BJ (cell line): ENCODE data around the gene NGF. TPM values are rescaled to one million over a fixed set of nuclear protein-coding genes. Genes with fewer than 3 reads are reported as not detected.

Experiments used
- CTCF ChIA-PET: fragments of 350-600 bp; formaldehyde crosslinking; extraction: SDS; loops from one replicate; lab custom pipeline; 2021; ENCODE audit warnings: antibody characterized with exemption, inconsistent platforms; lab: Yijun Ruan, JAX
- POLR2A ChIA-PET: fragments of 300-600 bp; sonication (Branson Sonifier 250); formaldehyde crosslinking; extraction: SDS; loops from one replicate; lab custom pipeline; 2021; ENCODE audit warnings: antibody characterized with exemption; lab: Charles Lee
- DNase-seq: peaks from one replicate; pipeline ENCODE4 v3.0.0-alpha.2; 2011; ENCODE audit warnings: low read depth
- H3K27me3 ChIP-seq: 2 replicates; pipeline ENCODE4 v1.6.0; 2011; ENCODE audit warnings: low read length; ENCODE audit not compliant: control insufficient read depth, insufficient read depth
- H3K36me3 ChIP-seq: 2 replicates; pipeline ENCODE4 v1.5.1; 2011; ENCODE audit warnings: low read length; ENCODE audit not compliant: control insufficient read depth, insufficient read depth
- H3K4me3 ChIP-seq: 2 replicates; pipeline ENCODE4 v1.5.1; 2011; ENCODE audit warnings: low read depth, mild to moderate bottlenecking, control low read depth, low read length
- CTCF ChIP-seq: IDR thresholded peaks from 2 replicates; pipeline ENCODE4 v1.5.1; 2011; ENCODE audit warnings: low read depth, mild to moderate bottlenecking, control low read depth, inconsistent platforms, low read length, moderate library complexity; ENCODE audit not compliant: insufficient read depth
- polyA plus RNA-seq: library from polyadenylated mRNA; depleted of rRNA; stranded (reverse); fragments of >200 nt; gene quantifications from 2 replicates; pipeline ENCODE4 v1.2.3, GENCODE V29; 2011

The NGF gene
- polyA plus RNA-seq, 1 experiment = 49.6 TPM

- DNase-seq = no peak
- H3K36me3 ChIP-seq = no peaks in the 10 kb centered on the region
- no peak overlapping the region for H3K4me3 ChIP-seq
- no peaks in the 10 kb centered on the region for H3K27me3 ChIP-seq
- ChIA-PET POLR2A (no interaction called here), CTCF (interaction anchor here (0.6 kb wide), 1 partner anchor 123 kb away, joined by 4 read pairs; no protein-coding TSS in a partner anchor)
- TF ChIP-seq CTCF = no peak
Measured at GRCh38 chr1:115343200-115343737, 5.2 kb upstream of the NGF start.

- no peaks in the 10 kb centered on the region for H3K36me3 ChIP-seq
- DNase-seq = no peak
- no peaks in the 10 kb centered on the region for H3K27me3 ChIP-seq
- H3K4me3 ChIP-seq = no peak overlapping the region
- ChIA-PET POLR2A (no interaction called here), CTCF (interaction anchor here (0.6 kb wide), 1 partner anchor 126 kb away, joined by 3 read pairs; no protein-coding TSS in a partner anchor)
- TF ChIP-seq CTCF = no peak
Measured at GRCh38 chr1:115341948-115342347, 3.9 kb upstream of the NGF start.

GRCh38 chr1:115340879-115341278 lies 2.8 kb upstream of the NGF start:
- no peak for TF ChIP-seq CTCF
- POLR2A ChIA-PET = no interaction called here
- CTCF ChIA-PET = interaction anchor here (0.9 kb wide), 1 partner anchor 17 kb away, joined by 3 read pairs; no protein-coding TSS in a partner anchor
- Histone ChIP-seq H3K27me3 (no peaks in the 10 kb centered on the region), H3K4me3 (no peak overlapping the region), H3K36me3 (no peaks in the 10 kb centered on the region; the same call in 1 of the 2 replicates)
- DNase-seq = no peak

GRCh38 chr1:115338457-115338820 lies 390 bp upstream of the NGF start:
- H3K4me3 ChIP-seq = peak overlapping the region; percentile 97
- no peaks in the 10 kb centered on the region; the same call in 1 of the 2 replicates for H3K36me3 ChIP-seq
- no peaks in the 10 kb centered on the region for H3K27me3 ChIP-seq
- TF ChIP-seq CTCF = no peak
- no peak for DNase-seq
- ChIA-PET CTCF (interaction anchor here (0.5 to 2.7 kb wide), 8 partner anchors 8 to 200 kb away, joined by 3 to 18 read pairs (median 4); no protein-coding TSS in a partner anchor), POLR2A (no interaction called here)

GRCh38 chr1:115337276-115337632 lies 795 bp downstream of the NGF start:
- CTCF ChIA-PET = interaction anchor here (0.9 to 2.7 kb wide), 7 partner anchors 10 to 224 kb away, joined by 3 to 18 read pairs (median 4); no protein-coding TSS in a partner anchor
- POLR2A ChIA-PET = interaction anchor here (0.6 kb wide), 1 partner anchor 129 kb away, joined by 11 read pairs; no protein-coding TSS in a partner anchor

More at GRCh38 chr1:115337276-115337632, 795 bp downstream of the NGF start:
- no peaks in the 10 kb centered on the region; the same call in 1 of the 2 replicates for H3K36me3 ChIP-seq
- no peak for TF ChIP-seq CTCF
- peak overlapping the region; percentile 97 for H3K4me3 ChIP-seq
- DNase-seq = no peak
- H3K27me3 ChIP-seq = no peaks in the 10 kb centered on the region
